ENCODE measurements around the gene ST8SIA5. TPM values are rescaled to one million over a fixed set of nuclear protein-coding genes. Genes with fewer than 3 reads are reported as not detected.

ST8SIA5 gene
- polyA plus RNA-seq, 3 donors: not detected

DNA sequence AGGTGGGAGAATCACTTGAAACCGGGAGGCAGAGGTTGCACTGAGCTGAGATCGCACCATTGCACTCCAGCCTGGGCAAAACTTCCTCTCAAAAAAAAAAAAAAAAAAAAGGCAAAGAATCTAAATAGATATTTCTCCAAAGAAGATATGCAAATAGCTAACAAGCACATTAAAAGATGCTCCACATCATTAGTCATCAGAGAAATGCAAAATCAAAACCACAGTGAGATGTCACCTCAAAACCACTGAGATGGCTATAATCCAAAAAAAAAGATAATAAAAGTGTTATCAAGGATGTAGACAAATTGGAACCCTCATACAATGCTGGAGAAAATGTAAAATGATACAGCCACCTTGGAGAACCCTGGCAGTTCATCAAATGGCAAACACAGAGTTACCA, 8.4 kb downstream of the ST8SIA5 start:
- Mint-ChIP-seq H3K9me3 (peaks cover 1 to 13% (median 7%) of the 10 kb centered on the region in 7 donors), H3K27ac (no peak overlapping the region), H3K36me3 (no peaks in the 10 kb centered on the region), H3K4me1 (no peaks in the 10 kb centered on the region), H3K27me3 (ENCODE audit: low read depth in 3 of 3) (peaks cover 11 to 16% (median 12%) of the 10 kb centered on the region in 3 donors), H3K4me3 (no peak overlapping the region)
- Histone ChIP-seq H3K9me3 (replicated peaks in 1 of 2; ENCODE audit: control insufficient read depth in 1 of 2, insufficient read depth in 1 of 2, low read length in 2 of 2) (no peaks in the 10 kb centered on the region), H3K4me3 (replicated peaks in 1 of 3; ENCODE audit: low read depth in 2 of 3, low read length in 3 of 3) (no peak overlapping the region), H3K4me2 (replicated peaks; ENCODE audit: extremely low read depth, low read length, poor library complexity, severe bottlenecking) (no peak overlapping the region), H3K9ac (ENCODE audit: insufficient read depth, low read length, poor library complexity, severe bottlenecking) (no peak overlapping the region), H3K36me3 (replicated peaks in 1 of 2; ENCODE audit: control insufficient read depth in 1 of 2, insufficient read depth in 2 of 2, low read length in 2 of 2) (no peaks in the 10 kb centered on the region), H3K79me2 (ENCODE audit: insufficient read depth, low read length) (no peaks in the 10 kb centered on the region), H3K27ac (ENCODE audit: low read depth in 1 of 2, low read length in 2 of 2) (no peak overlapping the region), H4K20me1 (ENCODE audit: insufficient read depth, low read length) (no peaks in the 10 kb centered on the region), H2AFZ (ENCODE audit: insufficient read depth, low read depth, low read length, poor library complexity, severe bottlenecking) (no peak overlapping the region), H3K4me1 (ENCODE audit: control insufficient read depth in 1 of 2, insufficient read depth in 2 of 2, low read length in 2 of 2) (no peaks in the 10 kb centered on the region), H3K27me3 (ENCODE audit: control insufficient read depth in 2 of 2, insufficient read depth in 2 of 2, low read length in 2 of 2) (peaks cover 0 to 2% of the 10 kb centered on the region in 2 donors)
- intact Hi-C loops (cut with micrococcal nuclease): no loop called here
- no peak for TF ChIP-seq CTCF (IDR thresholded peaks at IDR 0.05)
- no peak for DNase-seq
- WGBS (ENCODE audit: insufficient coverage): no CpG with 5 or more reads among the region's 2 CpGs

GRCh38 chr18:46740046-46740445, 16.8 kb downstream of the ST8SIA5 start:
- Histone ChIP-seq H3K27me3 (ENCODE audit: control insufficient read depth in 2 of 2, insufficient read depth in 2 of 2, low read length in 2 of 2) (no peaks in the 10 kb centered on the region), H3K4me1 (ENCODE audit: control insufficient read depth in 1 of 2, insufficient read depth in 2 of 2, low read length in 2 of 2) (no peaks in the 10 kb centered on the region), H3K4me2 (replicated peaks; ENCODE audit: extremely low read depth, low read length, poor library complexity, severe bottlenecking) (no peak overlapping the region), H3K36me3 (replicated peaks in 1 of 2; ENCODE audit: control insufficient read depth in 1 of 2, insufficient read depth in 2 of 2, low read length in 2 of 2) (no peaks in the 10 kb centered on the region), H3K79me2 (ENCODE audit: insufficient read depth, low read length) (no peaks in the 10 kb centered on the region), H3K9me3 (replicated peaks in 1 of 2; ENCODE audit: control insufficient read depth in 1 of 2, insufficient read depth in 1 of 2, low read length in 2 of 2) (no peaks in the 10 kb centered on the region), H2AFZ (ENCODE audit: insufficient read depth, low read depth, low read length, poor library complexity, severe bottlenecking) (no peak overlapping the region), H3K9ac (ENCODE audit: insufficient read depth, low read length, poor library complexity, severe bottlenecking) (no peak overlapping the region), H3K4me3 (replicated peaks in 1 of 3; ENCODE audit: low read depth in 2 of 3, low read length in 3 of 3) (no peak overlapping the region), H4K20me1 (ENCODE audit: insufficient read depth, low read length) (no peaks in the 10 kb centered on the region), H3K27ac (ENCODE audit: low read depth in 1 of 2, low read length in 2 of 2) (no peak overlapping the region)
- Mint-ChIP-seq H3K36me3 (no peaks in the 10 kb centered on the region), H3K9me3 (peaks cover 2 to 13% (median 8%) of the 10 kb centered on the region in 7 donors), H3K27ac (no peak overlapping the region), H3K4me1 (no peaks in the 10 kb centered on the region), H3K27me3 (ENCODE audit: low read depth in 3 of 3) (peaks cover 6 to 13% (median 13%) of the 10 kb centered on the region in 3 donors), H3K4me3 (no peak overlapping the region)
- no CpG with 5 or more reads among the region's 2 CpGs for WGBS (ENCODE audit: insufficient coverage)
- no peak for DNase-seq
- intact Hi-C loops (cut with micrococcal nuclease): no loop called here
- TF ChIP-seq CTCF (IDR thresholded peaks at IDR 0.05): no peak

All from CD14-positive monocyte (primary cell).